KMS-11 (cell line): Measurements from ENCODE around the gene PHACTR3.

Source experiments
- H2AFZ ChIP-seq: fragments of 200-600 bp; sonication (generic); 2 replicates; pipeline ENCODE4 v1.6.1; 2016; ENCODE audit warnings: antibody characterized with exemption, mixed run types, low read depth
- H3K27ac ChIP-seq: fragments of 200-600 bp; sonication (generic); 2 replicates; pipeline ENCODE4 v1.6.1; 2016; ENCODE audit warnings: mild to moderate bottlenecking, mixed run types
- H3K27me3 ChIP-seq: fragments of 200-600 bp; sonication (generic); 2 replicates; pipeline ENCODE4 v1.6.1; 2017; ENCODE audit warnings: mild to moderate bottlenecking, low read depth, mixed run types, moderate library complexity; ENCODE audit not compliant: insufficient read depth
- H3K36me3 ChIP-seq: fragments of 200-600 bp; sonication (generic); 2 replicates; pipeline ENCODE4 v1.6.1; 2017; ENCODE audit warnings: mild to moderate bottlenecking, mixed run types; ENCODE audit not compliant: insufficient read depth
- H3K4me1 ChIP-seq: fragments of 200-600 bp; sonication (generic); 2 replicates; pipeline ENCODE4 v1.6.1; 2016; ENCODE audit warnings: mild to moderate bottlenecking, low read depth, mixed run types; ENCODE audit not compliant: poor library complexity, severe bottlenecking
- H3K4me2 ChIP-seq: fragments of 200-600 bp; sonication (generic); 2 replicates; pipeline ENCODE4 v1.7.0; 2016; ENCODE audit warnings: mild to moderate bottlenecking, mixed run types
- H3K4me3 ChIP-seq: fragments of 200-600 bp; sonication (generic); IDR thresholded peaks from 2 replicates; pipeline ENCODE4 v1.6.1; 2017; ENCODE audit warnings: low read depth, low read length, mixed read lengths; ENCODE audit not compliant: insufficient read depth
- H3K79me2 ChIP-seq: fragments of 200-600 bp; sonication (generic); 2 replicates; pipeline ENCODE4 v1.6.1; 2016; ENCODE audit warnings: low read depth, mixed run types; ENCODE audit not compliant: insufficient read depth
- H3K9ac ChIP-seq: fragments of 200-600 bp; sonication (generic); 2 replicates; pipeline ENCODE4 v1.6.1; 2016; ENCODE audit warnings: mild to moderate bottlenecking, mixed run types
- H4K20me1 ChIP-seq: fragments of 200-600 bp; sonication (generic); 2 replicates; pipeline ENCODE4 v1.6.1; 2016; ENCODE audit warnings: mild to moderate bottlenecking, mixed run types; ENCODE audit not compliant: insufficient read depth
- CTCF ChIP-seq: fragments of 200-600 bp; sonication (generic); conservative IDR thresholded peaks from 2 replicates; pipeline ENCODE4 v1.6.1; 2017; ENCODE audit warnings: low read depth, mild to moderate bottlenecking, antibody characterized with exemption, low read length, moderate library complexity, mixed read lengths

Gene PHACTR3

GRCh38 chr20:59680852-59681251, 76.5 kb downstream of the PHACTR3 start:
- Histone ChIP-seq H3K4me2 (no peak overlapping the region), H3K27ac (no peak overlapping the region), H3K9ac (no peak overlapping the region), H4K20me1 (no peaks in the 10 kb centered on the region), H2AFZ (no peak overlapping the region), H3K79me2 (no peaks in the 10 kb centered on the region), H3K27me3 (peaks cover 8% of the 10 kb centered on the region; the same call in 1 of the 2 replicates), H3K36me3 (no peaks in the 10 kb centered on the region), H3K4me1 (no peaks in the 10 kb centered on the region), H3K4me3 (no peak overlapping the region)
- TF ChIP-seq CTCF, result no peak

GRCh38 chr20:59682603-59683002, 78.3 kb downstream of the PHACTR3 start:
- Histone ChIP-seq H4K20me1 (no peaks in the 10 kb centered on the region), H3K79me2 (no peaks in the 10 kb centered on the region), H3K4me2 (no peak overlapping the region), H3K4me1 (no peaks in the 10 kb centered on the region), H3K9ac (no peak overlapping the region), H3K27me3 (peaks cover 4% of the 10 kb centered on the region; the same call in 1 of the 2 replicates), H3K27ac (no peak overlapping the region), H3K4me3 (no peak overlapping the region), H2AFZ (no peak overlapping the region), H3K36me3 (no peaks in the 10 kb centered on the region)
- TF ChIP-seq CTCF, result no peak

GRCh38 chr20:59683181-59683580, 78.8 kb downstream of the PHACTR3 start:
- Histone ChIP-seq H3K4me1 (no peaks in the 10 kb centered on the region), H3K79me2 (no peaks in the 10 kb centered on the region), H3K4me3 (no peak overlapping the region), H3K36me3 (no peaks in the 10 kb centered on the region), H3K27ac (no peak overlapping the region), H3K4me2 (no peak overlapping the region), H3K9ac (no peak overlapping the region), H3K27me3 (no peaks in the 10 kb centered on the region; the same call in 1 of the 2 replicates), H4K20me1 (no peaks in the 10 kb centered on the region), H2AFZ (no peak overlapping the region)
- no peak for TF ChIP-seq CTCF

GRCh38 chr20:59684685-59685242, 80.4 kb downstream of the PHACTR3 start:
- Histone ChIP-seq H4K20me1 (no peaks in the 10 kb centered on the region), H3K27me3 (no peaks in the 10 kb centered on the region; the same call in 1 of the 2 replicates), H3K4me1 (no peaks in the 10 kb centered on the region), H3K36me3 (no peaks in the 10 kb centered on the region), H3K9ac (no peak overlapping the region), H2AFZ (no peak overlapping the region), H3K27ac (no peak overlapping the region), H3K4me2 (no peak overlapping the region), H3K79me2 (no peaks in the 10 kb centered on the region), H3K4me3 (no peak overlapping the region)
- no peak for TF ChIP-seq CTCF
